HG03439 (cell line): Measurements from ENCODE around the gene ELP4.
"Not testable (repeated sequence)": the region's sequence is repeated elsewhere in the genome, so short reads cannot be mapped to it uniquely, and the experiment has no call there.

Experiments used
- ATAC-seq: cut with Tn5 transposase; IDR thresholded peaks from one replicate; pipeline ENCODE4 v1.9.1; 2021; ENCODE audit warnings: mild to moderate bottlenecking, moderate library complexity; ENCODE audit not compliant: unreplicated experiment

Gene ELP4

GRCh38 chr11:31509429-31510345 lies at the start of gene ELP4, which contains the start of gene IMMP1L:
TSS of gene ELP4 (plus strand) at chr11:31509767. CDS start at chr11:31509785, 18 bp downstream.
TSS of gene IMMP1L (minus strand) at chr11:31509622. CDS start at chr11:31463276, 46,346 bp downstream.
- peak; percentile 100 for ATAC-seq

- ATAC-seq = no peak
Measured at GRCh38 chr11:31464436-31464835, 45.1 kb upstream of the ELP4 start.

GRCh38 chr11:31474083-31474482 lies 35.5 kb upstream of the ELP4 start:
- no peak for ATAC-seq

- no peak for ATAC-seq
Measured at GRCh38 chr11:31477528-31478222, 31.9 kb upstream of the ELP4 start.

- no peak for ATAC-seq
Measured at GRCh38 chr11:31478223-31478590, 31.4 kb upstream of the ELP4 start.

- ATAC-seq = no peak
Measured at GRCh38 chr11:31479066-31479465, 30.5 kb upstream of the ELP4 start.

GRCh38 chr11:31480930-31481329 lies 28.6 kb upstream of the ELP4 start:
- ATAC-seq = no peak

GRCh38 chr11:31484497-31484896 lies 25.1 kb upstream of the ELP4 start:
- ATAC-seq = no peak

GRCh38 chr11:31487848-31488247 lies 21.7 kb upstream of the ELP4 start:
- ATAC-seq = no peak

GRCh38 chr11:31492320-31492913 lies 17.1 kb upstream of the ELP4 start:
- no peak for ATAC-seq

- ATAC-seq = no peak
Measured at GRCh38 chr11:31493235-31493634, 16.3 kb upstream of the ELP4 start.

- not testable (repeated sequence) for ATAC-seq
Measured at GRCh38 chr11:31493762-31494161, 15.8 kb upstream of the ELP4 start.

GRCh38 chr11:31499576-31500178 lies 9.9 kb upstream of the ELP4 start:
- ATAC-seq = no peak

- no peak for ATAC-seq
Measured at GRCh38 chr11:31500560-31500959, 9.0 kb upstream of the ELP4 start.

GRCh38 chr11:31509051-31509428 lies 527 bp upstream of the ELP4 start:
- peak; percentile 6 for ATAC-seq

GRCh38 chr11:31512117-31512516 lies 2.5 kb downstream of the ELP4 start:
- ATAC-seq = no peak

GRCh38 chr11:31521497-31522150 lies 12.1 kb downstream of the ELP4 start:
- ATAC-seq = no peak

GRCh38 chr11:31529189-31529588 lies 19.6 kb downstream of the ELP4 start:
- ATAC-seq = no peak

GRCh38 chr11:31529701-31530100 lies 20.1 kb downstream of the ELP4 start:
- ATAC-seq = no peak

GRCh38 chr11:31531293-31531692 lies 21.7 kb downstream of the ELP4 start:
- ATAC-seq = no peak

- ATAC-seq = no peak
Measured at GRCh38 chr11:31535479-31535878, 25.9 kb downstream of the ELP4 start.
